HG02938 (cell line): ENCODE data around the gene TK2.

Experiments used
- ATAC-seq: cut with Tn5 transposase; IDR thresholded peaks from one replicate; pipeline ENCODE4 v1.9.1; 2021; ENCODE audit warnings: mild to moderate bottlenecking, moderate library complexity; ENCODE audit not compliant: unreplicated experiment

TK2 gene

GRCh38 chr16:66547101-66547989, 2.6 kb downstream of the TK2 start:
- ATAC-seq: no peak

GRCh38 chr16:66544016-66544757, 5.7 kb downstream of the TK2 start:
- ATAC-seq: no peak

GRCh38 chr16:66543541-66543940, 6.4 kb downstream of the TK2 start:
- ATAC-seq: no peak

GRCh38 chr16:66542396-66542795, 7.5 kb downstream of the TK2 start:
- ATAC-seq: no peak

GRCh38 chr16:66541388-66542355, 8.2 kb downstream of the TK2 start:
- no peak for ATAC-seq

- no peak for ATAC-seq
These were observed 10.1 kb downstream of the TK2 start for GRCh38 chr16:66539623-66540469.

- ATAC-seq: no peak
These were observed 11.0 kb downstream of the TK2 start for GRCh38 chr16:66538910-66539309.

GRCh38 chr16:66537236-66537635, 12.7 kb downstream of the TK2 start:
- ATAC-seq: no peak

GRCh38 chr16:66536525-66536924, 13.4 kb downstream of the TK2 start:
- no peak for ATAC-seq

GRCh38 chr16:66534376-66534799, 15.5 kb downstream of the TK2 start:
- ATAC-seq: no peak

GRCh38 chr16:66529475-66529874, 20.4 kb downstream of the TK2 start:
- no peak for ATAC-seq

GRCh38 chr16:66528294-66528693, 21.6 kb downstream of the TK2 start:
- ATAC-seq: no peak

GRCh38 chr16:66525396-66526180, 24.3 kb downstream of the TK2 start:
- ATAC-seq: no peak

GRCh38 chr16:66524601-66525164, 25.2 kb downstream of the TK2 start:
- ATAC-seq: peak; percentile 51

- peak; percentile 50 for ATAC-seq
These were observed 26.0 kb downstream of the TK2 start for GRCh38 chr16:66523861-66524354.

GRCh38 chr16:66522816-66523590, 26.9 kb downstream of the TK2 start:
- no peak for ATAC-seq

GRCh38 chr16:66521951-66522771, 27.8 kb downstream of the TK2 start:
- ATAC-seq: no peak
